ENCODE results near the gene LINC00632.

Gene LINC00632

DNA sequence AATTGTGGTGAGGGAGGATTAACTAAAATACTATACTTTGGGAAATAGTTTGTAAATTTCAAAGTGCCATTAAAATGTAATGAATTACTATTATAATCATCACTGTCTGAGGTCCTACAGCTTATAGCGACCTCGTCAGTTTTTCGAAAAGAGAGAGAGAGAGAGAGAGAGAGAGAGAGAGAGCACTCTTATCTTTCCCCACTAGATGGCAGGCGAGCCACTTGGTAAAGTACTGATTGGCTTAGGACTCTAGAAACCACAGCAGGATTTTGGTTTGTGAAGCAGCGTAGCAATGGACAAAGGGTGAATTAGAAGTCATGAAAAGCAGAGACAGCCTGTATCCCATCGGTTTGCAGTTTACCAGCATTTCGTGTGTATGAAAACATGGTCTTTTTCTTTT is 52.5 kb downstream of the LINC00632 start:
- Histone ChIP-seq H3K9me3 (ENCODE audit: control insufficient read depth in 2 of 2, low read length in 2 of 2) (no peaks in the 10 kb centered on the region), H3K27me3 (ENCODE audit: control insufficient read depth in 1 of 2, insufficient read depth in 2 of 2, low read length in 2 of 2) (peaks cover 8 to 21% of the 10 kb centered on the region in 2 donors), H3K9ac (ENCODE audit: low read length in 2 of 2) (no peak overlapping the region), H3K27ac (ENCODE audit: low read length) (no peak overlapping the region), H3K4me3 (ENCODE audit: low read length in 2 of 2) (no peak overlapping the region), H3K4me1 (ENCODE audit: control insufficient read depth, insufficient read depth, low read length) (no peaks in the 10 kb centered on the region), H3K36me3 (ENCODE audit: control insufficient read depth in 2 of 2, insufficient read depth in 2 of 2, low read length in 2 of 2) (no peaks in the 10 kb centered on the region)

DNA sequence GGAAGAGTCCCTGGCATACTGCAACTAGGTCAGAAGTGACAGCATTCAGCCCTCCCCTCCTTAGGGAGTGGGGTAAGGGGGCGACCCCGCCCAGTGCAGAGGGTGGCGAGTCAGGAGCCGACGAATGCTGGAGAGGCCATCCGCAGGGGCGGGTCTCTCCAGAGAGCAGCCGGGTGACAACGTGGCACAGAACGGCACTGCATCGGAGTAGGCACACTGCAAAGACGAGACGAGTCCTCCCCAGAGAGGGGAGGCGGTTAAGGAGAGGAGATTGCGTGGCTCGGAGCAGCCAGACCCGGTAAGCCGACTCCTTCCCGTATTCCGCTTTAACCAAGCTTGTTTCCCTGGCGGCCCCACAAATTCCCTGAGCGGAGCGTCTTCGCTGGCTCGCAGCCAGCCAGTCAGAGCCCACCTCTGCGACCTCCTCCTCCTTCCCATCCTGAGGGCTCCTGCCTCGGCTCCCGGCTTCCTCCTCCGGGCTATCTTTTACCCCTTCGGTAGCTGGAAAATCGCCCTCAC is 54.9 kb downstream of the LINC00632 start:
- H3K9ac ChIP-seq (ENCODE audit: low read length in 2 of 2): peak overlapping the region in 1 of 2 donors; percentile 21
- H3K4me3 ChIP-seq (ENCODE audit: low read length in 2 of 2): peak overlapping the region; percentile 49 to 68
- no peaks in the 10 kb centered on the region for H3K36me3 ChIP-seq (ENCODE audit: control insufficient read depth in 2 of 2, insufficient read depth in 2 of 2, low read length in 2 of 2)
- peaks cover 8 to 18% of the 10 kb centered on the region in 2 donors for H3K27me3 ChIP-seq (ENCODE audit: control insufficient read depth in 1 of 2, insufficient read depth in 2 of 2, low read length in 2 of 2)
- H3K27ac ChIP-seq (ENCODE audit: low read length): no peak overlapping the region
- no peaks in the 10 kb centered on the region for H3K4me1 ChIP-seq (ENCODE audit: control insufficient read depth, insufficient read depth, low read length)
- H3K9me3 ChIP-seq (ENCODE audit: control insufficient read depth in 2 of 2, low read length in 2 of 2): no peaks in the 10 kb centered on the region

DNA sequence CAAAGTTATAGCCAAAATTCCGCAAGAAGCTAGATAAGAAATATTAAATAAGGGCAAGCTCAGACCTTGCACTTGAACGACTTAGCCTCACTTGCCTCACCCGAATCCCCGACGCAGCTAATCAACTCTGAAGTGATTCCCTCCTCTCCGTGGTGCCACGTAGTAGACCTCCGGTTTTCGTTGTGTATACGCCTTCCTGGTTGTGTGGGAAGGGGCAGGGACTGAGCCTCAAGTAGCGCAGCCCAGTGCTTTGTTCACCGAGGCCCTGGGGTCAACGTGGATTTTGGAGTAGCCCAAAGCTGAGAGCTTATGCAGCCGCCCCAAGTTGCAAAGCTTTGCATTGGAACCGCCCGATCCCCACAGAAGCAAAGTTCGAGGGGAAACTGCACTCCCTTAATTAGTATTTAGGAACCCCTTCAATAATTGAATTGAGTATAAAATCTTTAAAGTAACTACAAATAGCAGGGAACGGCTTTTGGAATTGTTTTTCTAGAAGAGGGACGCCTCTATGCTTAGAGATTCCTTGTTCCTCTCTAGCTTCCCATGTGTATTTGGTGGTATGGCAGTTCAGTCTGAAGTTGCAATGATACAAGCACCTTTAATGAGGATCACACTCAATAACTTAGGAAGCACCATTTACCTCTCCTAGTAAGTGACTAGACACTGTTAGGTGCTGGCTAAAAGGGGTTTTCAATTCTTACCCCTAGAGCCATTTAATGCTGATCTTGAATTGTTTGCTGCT is 55.7 kb downstream of the LINC00632 start:
- Histone ChIP-seq H3K4me3 (ENCODE audit: low read length in 2 of 2) (peak overlapping the region; percentile 49 to 68), H3K27me3 (ENCODE audit: control insufficient read depth in 1 of 2, insufficient read depth in 2 of 2, low read length in 2 of 2) (peaks cover 8 to 16% of the 10 kb centered on the region in 2 donors), H3K9me3 (ENCODE audit: control insufficient read depth in 2 of 2, low read length in 2 of 2) (no peaks in the 10 kb centered on the region), H3K36me3 (ENCODE audit: control insufficient read depth in 2 of 2, insufficient read depth in 2 of 2, low read length in 2 of 2) (no peaks in the 10 kb centered on the region), H3K4me1 (ENCODE audit: control insufficient read depth, insufficient read depth, low read length) (no peaks in the 10 kb centered on the region), H3K9ac (ENCODE audit: low read length in 2 of 2) (no peak overlapping the region), H3K27ac (ENCODE audit: low read length) (no peak overlapping the region)

DNA sequence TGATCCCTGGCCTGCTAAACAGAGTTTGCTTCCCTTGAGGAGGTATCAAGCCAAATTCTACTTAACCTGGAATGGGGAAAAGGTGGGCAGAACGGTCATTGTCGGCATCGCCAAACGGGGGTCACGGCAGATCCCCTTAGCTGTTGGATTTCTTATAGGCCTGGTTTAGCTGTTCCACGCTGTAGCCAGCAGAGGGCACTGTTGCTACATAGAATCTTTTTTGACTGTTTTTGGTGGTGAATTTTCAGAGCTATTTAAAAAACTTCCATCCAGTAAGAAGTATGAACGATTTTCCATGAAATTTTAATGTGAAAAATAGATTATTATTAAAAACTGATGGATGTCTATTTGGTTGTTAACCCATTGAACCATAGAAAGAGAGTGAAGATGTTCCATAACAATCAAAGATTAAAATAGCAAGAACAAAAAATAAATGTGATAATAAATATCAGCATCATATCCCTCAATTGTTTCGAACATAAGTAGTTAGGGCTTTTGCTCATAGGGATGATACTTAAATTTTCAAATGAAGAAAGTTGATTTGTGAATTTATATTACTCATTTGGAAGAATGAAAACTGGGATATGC is 56.6 kb downstream of the LINC00632 start:
- no peaks in the 10 kb centered on the region for H3K4me1 ChIP-seq (ENCODE audit: control insufficient read depth, insufficient read depth, low read length)
- H3K27me3 ChIP-seq (ENCODE audit: control insufficient read depth in 1 of 2, insufficient read depth in 2 of 2, low read length in 2 of 2): peaks cover 8 to 16% of the 10 kb centered on the region in 2 donors
- H3K4me3 ChIP-seq (ENCODE audit: low read length in 2 of 2): no peak overlapping the region
- no peak overlapping the region for H3K9ac ChIP-seq (ENCODE audit: low read length in 2 of 2)
- no peaks in the 10 kb centered on the region for H3K9me3 ChIP-seq (ENCODE audit: control insufficient read depth in 2 of 2, low read length in 2 of 2)
- H3K27ac ChIP-seq (ENCODE audit: low read length): no peak overlapping the region
- H3K36me3 ChIP-seq (ENCODE audit: control insufficient read depth in 2 of 2, insufficient read depth in 2 of 2, low read length in 2 of 2): no peaks in the 10 kb centered on the region

DNA sequence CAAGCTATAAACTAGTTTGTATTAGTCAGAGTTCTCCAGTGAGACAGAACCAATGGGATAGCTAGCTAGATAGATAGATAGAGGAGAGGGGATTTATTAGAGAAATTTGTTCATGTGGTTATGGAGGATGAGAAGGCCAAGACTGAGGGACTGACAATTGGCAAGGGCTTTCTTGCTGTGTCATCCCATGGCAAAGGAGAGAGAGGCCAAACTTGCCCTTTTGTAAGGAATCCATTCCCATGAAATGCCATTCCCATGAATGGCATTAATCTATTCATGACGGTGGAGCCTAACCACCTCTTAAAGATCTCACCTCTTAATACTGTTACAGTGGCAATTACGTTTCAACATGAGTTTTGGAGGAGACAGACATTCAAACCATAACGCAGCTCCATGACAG is 58.1 kb downstream of the LINC00632 start:
- no peak overlapping the region for H3K9ac ChIP-seq (ENCODE audit: low read length in 2 of 2)
- no peaks in the 10 kb centered on the region for H3K9me3 ChIP-seq (ENCODE audit: control insufficient read depth in 2 of 2, low read length in 2 of 2)
- no peak overlapping the region for H3K4me3 ChIP-seq (ENCODE audit: low read length in 2 of 2)
- peaks cover 8 to 16% of the 10 kb centered on the region in 2 donors for H3K27me3 ChIP-seq (ENCODE audit: control insufficient read depth in 1 of 2, insufficient read depth in 2 of 2, low read length in 2 of 2)
- H3K36me3 ChIP-seq (ENCODE audit: control insufficient read depth in 2 of 2, insufficient read depth in 2 of 2, low read length in 2 of 2): no peaks in the 10 kb centered on the region
- no peaks in the 10 kb centered on the region for H3K4me1 ChIP-seq (ENCODE audit: control insufficient read depth, insufficient read depth, low read length)
- no peak overlapping the region for H3K27ac ChIP-seq (ENCODE audit: low read length)

DNA sequence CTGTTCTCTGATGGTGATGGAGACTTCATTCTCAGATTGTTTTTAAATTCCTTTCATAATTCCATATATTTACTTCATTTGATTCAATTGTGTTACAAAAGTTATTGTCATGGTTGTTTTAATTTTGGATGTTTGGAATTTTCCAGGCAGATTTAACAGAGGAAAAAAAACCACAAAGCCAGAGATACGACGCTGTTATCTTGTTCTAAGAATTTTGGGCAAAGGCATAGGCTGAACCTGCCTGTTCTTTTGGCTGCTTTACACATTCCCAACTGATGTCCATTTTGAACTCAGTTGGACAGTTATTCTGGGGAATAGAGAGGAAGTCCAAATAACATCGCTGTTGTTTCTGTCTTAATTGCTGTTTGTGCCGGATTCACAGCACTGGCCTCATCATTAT is 65.7 kb downstream of the LINC00632 start:
- Histone ChIP-seq H3K4me3 (ENCODE audit: low read length in 2 of 2) (no peak overlapping the region), H3K36me3 (ENCODE audit: control insufficient read depth in 2 of 2, insufficient read depth in 2 of 2, low read length in 2 of 2) (no peaks in the 10 kb centered on the region), H3K9me3 (ENCODE audit: control insufficient read depth in 2 of 2, low read length in 2 of 2) (no peaks in the 10 kb centered on the region), H3K27ac (ENCODE audit: low read length) (no peak overlapping the region), H3K9ac (ENCODE audit: low read length in 2 of 2) (no peak overlapping the region), H3K27me3 (ENCODE audit: control insufficient read depth in 1 of 2, insufficient read depth in 2 of 2, low read length in 2 of 2) (no peaks in the 10 kb centered on the region), H3K4me1 (ENCODE audit: control insufficient read depth, insufficient read depth, low read length) (no peaks in the 10 kb centered on the region)

DNA sequence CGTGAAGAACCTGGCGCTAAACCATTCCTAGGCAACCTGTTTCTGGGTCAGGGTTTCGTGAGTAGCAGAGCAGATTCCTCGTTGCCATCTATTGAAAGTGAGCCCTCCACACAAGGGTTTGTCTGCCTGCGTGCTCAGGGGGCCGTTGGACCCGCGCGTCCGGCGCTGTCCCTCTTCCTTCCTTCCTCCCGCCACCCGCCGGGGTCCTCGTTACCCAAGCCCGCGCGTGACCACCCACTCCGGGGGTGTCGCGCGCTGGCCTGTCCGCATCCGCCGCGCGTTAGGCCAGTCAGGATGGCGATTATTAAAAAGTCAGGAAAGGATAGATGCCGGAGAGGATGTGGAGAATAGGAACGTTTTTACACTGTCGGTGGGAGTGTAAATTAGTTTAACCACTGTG is 66.8 kb downstream of the LINC00632 start:
- Histone ChIP-seq H3K36me3 (ENCODE audit: control insufficient read depth in 2 of 2, insufficient read depth in 2 of 2, low read length in 2 of 2) (no peaks in the 10 kb centered on the region), H3K9me3 (ENCODE audit: control insufficient read depth in 2 of 2, low read length in 2 of 2) (no peaks in the 10 kb centered on the region), H3K27ac (ENCODE audit: low read length) (no peak overlapping the region), H3K27me3 (ENCODE audit: control insufficient read depth in 1 of 2, insufficient read depth in 2 of 2, low read length in 2 of 2) (no peaks in the 10 kb centered on the region), H3K4me3 (ENCODE audit: low read length in 2 of 2) (no peak overlapping the region), H3K9ac (ENCODE audit: low read length in 2 of 2) (no peak overlapping the region), H3K4me1 (ENCODE audit: control insufficient read depth, insufficient read depth, low read length) (no peaks in the 10 kb centered on the region)

DNA sequence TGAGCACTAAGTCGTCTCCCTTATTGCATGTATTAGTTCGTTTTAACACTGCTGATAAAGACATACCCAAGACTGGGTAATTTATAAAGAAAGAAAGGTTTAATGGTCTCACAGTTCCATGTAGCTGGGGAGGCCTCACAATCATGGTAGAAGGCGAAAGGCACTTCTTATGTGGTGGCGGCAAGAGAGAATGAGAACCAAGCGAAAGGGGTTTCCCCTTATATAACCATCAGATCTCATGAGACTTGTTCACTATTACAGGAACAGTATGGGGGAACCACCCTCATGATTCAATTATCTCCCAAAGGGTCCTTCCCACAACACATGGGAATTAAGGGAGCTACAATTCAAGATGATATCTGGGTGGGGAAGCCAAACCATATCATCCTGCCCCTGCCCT is 85.1 kb downstream of the LINC00632 start:
- H3K9ac ChIP-seq (ENCODE audit: low read length in 2 of 2): no peak overlapping the region
- H3K27me3 ChIP-seq (ENCODE audit: control insufficient read depth in 1 of 2, insufficient read depth in 2 of 2, low read length in 2 of 2): no peaks in the 10 kb centered on the region
- no peak overlapping the region for H3K27ac ChIP-seq (ENCODE audit: low read length)
- no peaks in the 10 kb centered on the region for H3K36me3 ChIP-seq (ENCODE audit: control insufficient read depth in 2 of 2, insufficient read depth in 2 of 2, low read length in 2 of 2)
- no peaks in the 10 kb centered on the region for H3K4me1 ChIP-seq (ENCODE audit: control insufficient read depth, insufficient read depth, low read length)
- H3K4me3 ChIP-seq (ENCODE audit: low read length in 2 of 2): no peak overlapping the region
- H3K9me3 ChIP-seq (ENCODE audit: control insufficient read depth in 2 of 2, low read length in 2 of 2): no peaks in the 10 kb centered on the region

DNA sequence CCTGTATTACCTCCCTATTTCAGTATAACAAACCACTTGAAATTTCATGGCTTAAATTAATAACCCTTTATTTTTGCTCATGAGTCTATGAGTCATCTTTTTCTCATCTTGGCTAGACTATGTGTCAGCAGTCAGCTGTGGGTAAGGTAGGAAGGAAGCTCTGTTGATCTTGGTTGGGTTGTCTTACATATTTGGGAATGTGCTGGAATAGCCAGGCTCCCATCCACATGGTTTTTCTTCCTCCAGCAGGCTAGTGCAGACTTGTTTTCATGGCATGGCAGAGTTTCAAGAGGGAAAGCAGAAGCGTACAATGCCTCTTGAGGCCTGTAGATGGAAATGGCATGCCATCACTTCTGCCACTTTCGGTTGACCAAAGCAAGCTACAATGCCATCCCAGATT is 89.7 kb downstream of the LINC00632 start:
- H3K27me3 ChIP-seq (ENCODE audit: control insufficient read depth in 1 of 2, insufficient read depth in 2 of 2, low read length in 2 of 2): peaks cover 0 to 3% of the 10 kb centered on the region in 2 donors
- H3K27ac ChIP-seq (ENCODE audit: low read length): no peak overlapping the region
- no peaks in the 10 kb centered on the region for H3K9me3 ChIP-seq (ENCODE audit: control insufficient read depth in 2 of 2, low read length in 2 of 2)
- no peaks in the 10 kb centered on the region for H3K36me3 ChIP-seq (ENCODE audit: control insufficient read depth in 2 of 2, insufficient read depth in 2 of 2, low read length in 2 of 2)
- H3K4me3 ChIP-seq (ENCODE audit: low read length in 2 of 2): no peak overlapping the region
- no peak overlapping the region for H3K9ac ChIP-seq (ENCODE audit: low read length in 2 of 2)
- no peaks in the 10 kb centered on the region for H3K4me1 ChIP-seq (ENCODE audit: control insufficient read depth, insufficient read depth, low read length)

DNA sequence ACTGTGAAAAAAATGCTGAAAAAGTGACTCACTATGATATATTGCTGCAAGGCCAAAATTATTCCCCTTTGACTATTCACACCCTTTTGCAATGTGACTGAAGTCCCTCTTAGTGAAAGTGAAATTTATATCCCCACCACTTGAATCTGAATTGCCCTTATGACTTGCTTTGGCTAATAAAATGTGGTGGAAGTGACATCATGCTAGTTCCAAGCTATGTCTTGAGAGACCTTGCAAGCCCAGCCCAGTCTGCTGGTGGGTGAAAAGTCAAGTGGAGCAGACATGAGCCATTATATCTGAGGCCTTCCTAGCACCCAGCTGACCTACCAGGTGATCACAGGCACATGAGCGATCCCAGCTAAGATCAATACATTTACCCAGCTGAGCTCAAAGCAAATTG is 94.7 kb downstream of the LINC00632 start:
- Histone ChIP-seq H3K9ac (ENCODE audit: low read length in 2 of 2) (no peak overlapping the region), H3K4me3 (ENCODE audit: low read length in 2 of 2) (no peak overlapping the region), H3K9me3 (ENCODE audit: control insufficient read depth in 2 of 2, low read length in 2 of 2) (no peaks in the 10 kb centered on the region), H3K27me3 (ENCODE audit: control insufficient read depth in 1 of 2, insufficient read depth in 2 of 2, low read length in 2 of 2) (peaks cover 0 to 3% of the 10 kb centered on the region in 2 donors), H3K36me3 (ENCODE audit: control insufficient read depth in 2 of 2, insufficient read depth in 2 of 2, low read length in 2 of 2) (no peaks in the 10 kb centered on the region), H3K4me1 (ENCODE audit: control insufficient read depth, insufficient read depth, low read length) (no peaks in the 10 kb centered on the region), H3K27ac (ENCODE audit: low read length) (no peak overlapping the region)

DNA sequence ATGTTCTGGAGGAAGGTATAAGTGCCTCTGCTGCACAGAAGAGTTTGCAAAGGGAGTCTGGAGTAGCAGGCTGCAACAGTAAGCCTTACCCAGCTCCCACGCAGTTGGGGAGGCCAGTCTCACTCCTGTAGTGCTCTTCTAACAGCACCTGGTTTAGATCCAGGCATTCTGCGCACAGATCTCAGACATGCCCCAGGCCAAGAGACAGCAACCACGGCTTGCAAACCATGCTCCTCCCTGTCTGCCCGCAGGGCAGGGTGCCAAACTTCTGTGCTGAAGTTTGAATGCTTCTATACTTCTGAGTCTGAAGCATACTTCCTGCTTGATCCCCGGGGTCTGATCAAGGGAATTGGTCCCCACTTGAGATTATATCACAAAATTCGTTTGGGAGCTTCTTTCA is 106.3 kb downstream of the LINC00632 start:
- H3K9ac ChIP-seq (ENCODE audit: low read length in 2 of 2): no peak overlapping the region
- H3K27ac ChIP-seq (ENCODE audit: low read length): no peak overlapping the region

More for the DNA sequence above, 106.3 kb downstream of the LINC00632 start:
- no peaks in the 10 kb centered on the region for H3K36me3 ChIP-seq (ENCODE audit: control insufficient read depth in 2 of 2, insufficient read depth in 2 of 2, low read length in 2 of 2)
- no peak overlapping the region for H3K4me3 ChIP-seq (ENCODE audit: low read length in 2 of 2)
- peaks cover 0 to 7% of the 10 kb centered on the region in 2 donors for H3K27me3 ChIP-seq (ENCODE audit: control insufficient read depth in 1 of 2, insufficient read depth in 2 of 2, low read length in 2 of 2)
- H3K4me1 ChIP-seq (ENCODE audit: control insufficient read depth, insufficient read depth, low read length): no peaks in the 10 kb centered on the region
- no peaks in the 10 kb centered on the region for H3K9me3 ChIP-seq (ENCODE audit: control insufficient read depth in 2 of 2, low read length in 2 of 2)

Measured in stomach smooth muscle (tissue), 2 donors.